Omental fat pad (tissue), 4 donors: ENCODE results near the gene DENND1B. TPM values are rescaled to one million over a fixed set of nuclear protein-coding genes. Genes with fewer than 3 reads are reported as not detected.
"Not testable (repeated sequence)": the region's sequence is repeated elsewhere in the genome, so short reads cannot be mapped to it uniquely, and the experiment has no call there.

Experiments used
- ATAC-seq: fragments of 150-250 bp; one replicate; pipeline ENCODE4 v1.9.1; 2016; ENCODE audit warnings: mild to moderate bottlenecking, moderate library complexity; ENCODE audit not compliant: low FRiP score
- DNase-seq: peaks from one replicate; pipeline ENCODE4 v3.0.0-alpha.2; 2019; ENCODE audit warnings: low spot score
- CTCF ChIP-seq, 3 donors: fragments of 450-650 bp; IDR thresholded peaks; one replicate each; pipeline ENCODE4 v1.5.1; 2016 to 2017; ENCODE audit warnings: antibody characterized with exemption in 3 of 3, mild to moderate bottlenecking in 3 of 3, moderate library complexity in 2 of 3
- total RNA-seq, 4 donors: library from RNA; depleted of rRNA; stranded (reverse); fragments of >200 nt; gene quantifications; one replicate each; pipeline ENCODE4 v1.1.0, GENCODE V29; 2016

Gene DENND1B
- total RNA-seq, 4 donors from 2014 or later, result 8.3 to 16.6 (median 11.1) TPM

GRCh38 chr1:197768014-197768805 is 7.1 kb downstream of the DENND1B start:
- no peak for TF ChIP-seq CTCF (IDR thresholded peaks at IDR 0.05)
- no peak for ATAC-seq
- no peak for DNase-seq

GRCh38 chr1:197763769-197764168 is 11.5 kb downstream of the DENND1B start:
- DNase-seq (no peak), ATAC-seq (no peak)
- no peak for TF ChIP-seq CTCF (IDR thresholded peaks at IDR 0.05)

- DNase-seq, result no peak
- no peak for TF ChIP-seq CTCF (IDR thresholded peaks at IDR 0.05)
- no peak for ATAC-seq
Measured at GRCh38 chr1:197763307-197763706, 12.0 kb downstream of the DENND1B start.

GRCh38 chr1:197761654-197762053 is 13.6 kb downstream of the DENND1B start:
- TF ChIP-seq CTCF (IDR thresholded peaks at IDR 0.05), result no peak
- no peak for DNase-seq
- ATAC-seq, result no peak

DNA sequence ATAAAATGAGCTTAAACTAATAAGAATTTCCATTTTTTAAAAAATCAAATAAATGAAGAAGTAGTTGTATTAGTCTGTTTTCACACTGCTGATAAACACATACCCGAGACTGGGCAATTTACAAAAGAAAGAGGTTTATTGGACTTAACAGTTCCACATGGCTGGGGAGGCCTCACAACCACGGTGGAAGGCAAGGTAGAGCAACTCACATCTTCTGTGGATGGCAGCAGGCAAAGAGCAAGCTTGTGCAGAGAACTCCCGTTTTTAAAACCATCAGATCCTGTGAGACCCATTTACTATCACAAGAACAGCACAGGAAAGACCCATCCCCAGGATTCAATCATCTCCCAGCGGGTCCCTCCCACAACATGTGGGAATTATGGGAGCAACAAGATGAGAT is 19.7 kb downstream of the DENND1B start:
- DNase-seq, ATAC-seq: not testable (repeated sequence)

DNA sequence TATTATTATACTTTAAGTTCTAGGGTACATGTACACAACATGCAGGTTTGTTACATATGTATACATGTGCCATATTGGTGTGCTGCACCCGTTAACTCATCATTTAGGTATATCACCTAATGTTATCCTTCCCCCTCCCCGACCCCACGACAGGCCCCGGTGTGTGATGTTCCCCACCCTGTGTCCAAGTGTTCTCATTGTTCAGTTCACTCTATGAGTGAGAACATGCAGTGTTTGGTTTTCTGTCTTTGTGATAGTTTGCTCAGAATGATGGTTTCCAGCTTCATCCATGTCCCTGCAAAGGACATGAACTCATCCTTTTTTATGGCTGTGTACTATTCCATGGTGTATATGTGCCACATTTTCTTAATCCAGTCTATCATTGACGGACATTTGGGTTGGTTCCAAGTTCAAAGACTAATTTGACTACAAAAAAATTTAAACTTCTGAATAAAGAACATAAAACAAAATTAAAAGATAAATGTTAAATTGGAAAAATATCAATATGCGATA is 22.6 kb downstream of the DENND1B start:
- not testable (repeated sequence) for ATAC-seq, DNase-seq

DNA sequence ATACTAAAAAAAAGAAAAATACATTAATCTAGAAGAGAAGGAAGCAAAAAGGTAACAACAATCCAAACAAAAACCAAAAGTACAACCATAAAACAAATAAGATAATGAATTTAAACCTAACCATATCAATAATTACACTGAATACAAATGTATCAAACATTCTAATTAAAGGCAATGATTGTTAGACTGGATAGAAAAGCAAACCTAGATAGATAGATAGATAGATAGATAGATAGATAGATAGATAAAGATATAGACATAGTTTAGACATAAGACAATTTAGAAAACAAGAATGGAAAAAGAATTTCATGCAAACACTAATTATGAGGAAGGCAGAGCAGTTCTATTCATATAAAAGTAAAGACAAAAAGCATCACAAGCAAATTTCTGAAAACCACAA is 24.9 kb downstream of the DENND1B start:
- TF ChIP-seq CTCF (IDR thresholded peaks at IDR 0.05), result no peak
- ATAC-seq, result no peak
- DNase-seq, result no peak

DNA sequence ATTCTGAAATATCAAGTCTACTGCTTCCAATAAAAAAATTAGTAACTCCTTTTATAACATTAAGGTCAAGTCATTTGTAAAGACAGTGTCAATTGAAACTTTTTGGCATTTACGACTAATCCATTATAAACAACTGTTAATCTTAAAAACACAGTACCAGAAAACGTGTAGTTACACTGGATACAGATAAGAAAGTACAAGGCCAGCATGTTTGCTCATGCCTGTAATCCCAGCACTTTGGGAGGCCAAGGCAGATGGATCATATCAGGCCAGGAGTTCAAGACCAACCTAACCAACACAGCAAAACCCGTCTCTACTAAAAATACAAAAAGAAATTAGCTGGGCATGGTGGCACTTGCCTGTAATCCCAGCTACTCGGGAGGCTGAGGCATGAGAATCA is 29.4 kb downstream of the DENND1B start:
- TF ChIP-seq CTCF (IDR thresholded peaks at IDR 0.05), result no peak

More for the DNA sequence above, 29.4 kb downstream of the DENND1B start:
- ATAC-seq, result no peak
- no peak for DNase-seq
